BE2C (cell line): ENCODE measurements around the gene OR14J1. TPM values are rescaled to one million over a fixed set of nuclear protein-coding genes. Genes with fewer than 3 reads are reported as not detected.

ENCODE experiments used
- DNase-seq: peaks from one replicate; pipeline ENCODE4 v3.0.0-alpha.2; 2020
- H3K27me3 ChIP-seq: fragments of 250-450 bp; sonication (Bioruptor Pico); 2 replicates; pipeline ENCODE4 v1.5.1; 2020; ENCODE audit warnings: mild to moderate bottlenecking
- H3K36me3 ChIP-seq: fragments of 250-450 bp; sonication (Bioruptor Pico); 2 replicates; pipeline ENCODE4 v1.5.1; 2020; ENCODE audit warnings: mild to moderate bottlenecking
- H3K4me1 ChIP-seq: fragments of 250-450 bp; sonication (Bioruptor Pico); 2 replicates; pipeline ENCODE4 v1.5.1; 2020
- H3K4me3 ChIP-seq: 2 replicates; pipeline ENCODE4 v1.5.1; 2011; ENCODE audit warnings: low read depth, low read length
- H3K9me3 ChIP-seq: fragments of 250-450 bp; sonication (Bioruptor Pico); 2 replicates; pipeline ENCODE4 v1.5.1; 2020
- polyA plus RNA-seq: library from polyadenylated mRNA; unstranded; fragments of >200 nt; gene quantifications from one replicate; pipeline ENCODE4 v1.2.1, GENCODE V29; 2012; ENCODE audit warnings: low read depth, missing spikeins; ENCODE audit not compliant: insufficient read length, insufficient read depth
- TF ChIP-seq, protein P1 (sequence below): IDR thresholded peaks from 2 replicates; pipeline ENCODE4 v1.5.1; 2012; ENCODE audit warnings: mild to moderate bottlenecking, low read depth, low read length

The OR14J1 gene, protein sequence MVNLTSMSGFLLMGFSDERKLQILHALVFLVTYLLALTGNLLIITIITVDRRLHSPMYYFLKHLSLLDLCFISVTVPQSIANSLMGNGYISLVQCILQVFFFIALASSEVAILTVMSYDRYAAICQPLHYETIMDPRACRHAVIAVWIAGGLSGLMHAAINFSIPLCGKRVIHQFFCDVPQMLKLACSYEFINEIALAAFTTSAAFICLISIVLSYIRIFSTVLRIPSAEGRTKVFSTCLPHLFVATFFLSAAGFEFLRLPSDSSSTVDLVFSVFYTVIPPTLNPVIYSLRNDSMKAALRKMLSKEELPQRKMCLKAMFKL
- polyA plus RNA-seq = not detected

DNA sequence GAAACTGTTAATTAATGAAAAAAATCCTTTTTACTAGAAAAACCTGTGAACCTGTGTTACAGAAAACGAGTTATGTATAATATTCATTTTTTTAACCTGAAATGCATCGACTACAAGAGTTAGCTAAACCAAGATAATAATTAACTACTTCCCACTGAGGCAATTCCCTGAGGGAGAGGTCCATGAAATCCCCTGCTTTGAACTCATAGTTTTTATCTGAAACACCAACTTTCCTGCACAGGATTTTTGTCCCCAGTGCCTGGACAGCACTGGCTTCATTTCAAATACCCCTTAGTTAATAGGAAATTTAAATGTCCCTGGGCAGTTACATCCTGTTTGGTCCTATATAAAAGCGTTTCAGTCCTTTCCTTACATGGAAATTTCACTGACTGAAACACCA, at the start of gene OR14J1:
TSS of gene OR14J1 (plus strand) at position 386 of the 400 bp plus-strand sequence. CDS start 4,989 bp downstream, outside the sequence.
- Histone ChIP-seq H3K27me3 (no peaks in the 10 kb centered on the region), H3K4me1 (no peaks in the 10 kb centered on the region), H3K9me3 (no peaks in the 10 kb centered on the region), H3K4me3 (no peak within 1 kb of the TSS), H3K36me3 (no peaks in the 10 kb centered on the region)
- TF ChIP-seq, protein P1, sequence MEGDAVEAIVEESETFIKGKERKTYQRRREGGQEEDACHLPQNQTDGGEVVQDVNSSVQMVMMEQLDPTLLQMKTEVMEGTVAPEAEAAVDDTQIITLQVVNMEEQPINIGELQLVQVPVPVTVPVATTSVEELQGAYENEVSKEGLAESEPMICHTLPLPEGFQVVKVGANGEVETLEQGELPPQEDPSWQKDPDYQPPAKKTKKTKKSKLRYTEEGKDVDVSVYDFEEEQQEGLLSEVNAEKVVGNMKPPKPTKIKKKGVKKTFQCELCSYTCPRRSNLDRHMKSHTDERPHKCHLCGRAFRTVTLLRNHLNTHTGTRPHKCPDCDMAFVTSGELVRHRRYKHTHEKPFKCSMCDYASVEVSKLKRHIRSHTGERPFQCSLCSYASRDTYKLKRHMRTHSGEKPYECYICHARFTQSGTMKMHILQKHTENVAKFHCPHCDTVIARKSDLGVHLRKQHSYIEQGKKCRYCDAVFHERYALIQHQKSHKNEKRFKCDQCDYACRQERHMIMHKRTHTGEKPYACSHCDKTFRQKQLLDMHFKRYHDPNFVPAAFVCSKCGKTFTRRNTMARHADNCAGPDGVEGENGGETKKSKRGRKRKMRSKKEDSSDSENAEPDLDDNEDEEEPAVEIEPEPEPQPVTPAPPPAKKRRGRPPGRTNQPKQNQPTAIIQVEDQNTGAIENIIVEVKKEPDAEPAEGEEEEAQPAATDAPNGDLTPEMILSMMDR = no peak
- no peak for DNase-seq

DNA sequence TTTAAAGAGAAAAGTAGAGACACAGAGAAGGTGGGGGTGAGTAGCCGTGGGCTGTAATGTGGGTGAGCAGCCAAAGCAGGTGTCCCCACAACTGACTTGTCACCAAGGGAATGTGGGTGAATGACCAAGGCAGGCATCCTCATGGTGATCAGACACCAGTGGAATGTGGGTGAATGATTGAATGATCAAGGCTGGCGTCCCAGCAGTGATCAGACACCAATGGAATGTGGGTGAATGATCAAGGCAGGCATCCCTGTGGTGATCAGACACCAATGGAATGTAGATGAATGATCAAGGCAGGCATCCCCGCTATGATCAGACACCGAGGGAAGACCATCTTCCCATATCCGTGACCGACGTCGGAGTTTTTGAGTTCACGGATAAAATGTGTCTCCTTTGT, 49.8 kb upstream of the OR14J1 start:
- Histone ChIP-seq H3K4me1 (no peaks in the 10 kb centered on the region), H3K9me3 (no peaks in the 10 kb centered on the region), H3K4me3 (no peak overlapping the region), H3K27me3 (no peaks in the 10 kb centered on the region), H3K36me3 (no peaks in the 10 kb centered on the region)
- TF ChIP-seq, protein P1 = no peak
- DNase-seq = no peak

DNA sequence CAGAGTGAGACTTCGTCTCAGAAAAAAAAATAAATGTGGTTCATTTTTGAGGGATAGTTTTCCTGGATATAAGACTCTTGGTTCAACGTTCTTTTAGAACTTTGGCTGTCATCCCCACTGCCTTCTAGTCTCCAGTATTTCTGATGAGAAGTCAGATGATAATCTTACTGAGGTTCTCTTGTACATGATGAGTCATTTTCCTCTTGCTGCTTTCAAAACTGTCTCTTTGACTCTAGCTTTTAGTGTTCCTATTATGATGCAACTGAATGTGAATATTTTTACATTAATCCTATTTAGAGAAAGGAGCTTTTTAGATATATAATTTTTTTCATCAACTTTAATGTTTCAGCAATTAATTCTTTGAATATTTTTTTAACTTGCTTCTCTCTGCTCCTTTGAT, 46.0 kb upstream of the OR14J1 start:
- Histone ChIP-seq H3K9me3 (no peaks in the 10 kb centered on the region), H3K27me3 (no peaks in the 10 kb centered on the region), H3K4me3 (no peak overlapping the region), H3K36me3 (no peaks in the 10 kb centered on the region), H3K4me1 (no peaks in the 10 kb centered on the region)
- no peak for DNase-seq
- TF ChIP-seq, protein P1 = no peak

DNA sequence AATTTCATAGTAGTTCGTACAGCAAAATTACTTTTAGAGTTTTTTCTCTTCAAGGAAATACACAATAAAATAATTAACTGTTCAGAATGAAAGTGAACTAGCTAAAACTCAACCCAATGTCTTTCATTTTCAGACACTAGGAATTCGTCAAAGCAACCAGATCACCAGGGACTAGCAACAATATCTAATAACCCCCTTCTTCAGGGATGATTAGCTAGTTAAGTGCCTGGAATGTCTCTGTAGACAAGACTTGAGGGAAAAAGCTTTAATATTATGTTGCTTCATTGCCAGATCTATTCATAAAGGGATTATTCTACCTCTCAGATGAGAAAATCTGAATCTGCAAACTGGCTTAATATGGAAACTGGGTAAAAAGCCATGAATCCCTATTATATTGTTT, 41.8 kb upstream of the OR14J1 start:
- no peaks in the 10 kb centered on the region for H3K4me1 ChIP-seq
- DNase-seq = no peak
- TF ChIP-seq, protein P1 = no peak
- H3K36me3 ChIP-seq = no peaks in the 10 kb centered on the region
- H3K27me3 ChIP-seq = no peaks in the 10 kb centered on the region
- no peak overlapping the region for H3K4me3 ChIP-seq
- no peaks in the 10 kb centered on the region for H3K9me3 ChIP-seq

DNA sequence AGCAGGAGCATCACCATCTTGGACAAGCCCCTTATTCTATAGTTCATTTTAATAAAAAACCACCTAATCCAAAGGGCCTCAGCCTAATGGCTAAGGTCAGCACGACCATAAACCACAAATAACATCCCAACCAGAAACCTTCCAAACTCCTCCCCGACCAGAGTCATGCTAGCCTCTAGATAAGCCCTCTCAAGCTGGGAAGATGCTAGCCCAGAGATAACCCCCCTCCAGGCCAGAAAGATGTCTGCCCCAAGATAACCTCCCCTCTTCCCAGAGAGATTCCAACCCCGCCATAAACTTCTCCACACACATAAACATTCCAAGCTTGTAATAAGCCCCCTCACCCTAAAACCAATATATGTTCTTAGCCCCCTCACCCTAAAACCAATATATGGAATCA, 38.5 kb upstream of the OR14J1 start:
- no peaks in the 10 kb centered on the region for H3K4me1 ChIP-seq
- no peak for DNase-seq
- no peaks in the 10 kb centered on the region for H3K36me3 ChIP-seq
- no peaks in the 10 kb centered on the region for H3K27me3 ChIP-seq
- no peaks in the 10 kb centered on the region for H3K9me3 ChIP-seq
- TF ChIP-seq, protein P1 = no peak
- no peak overlapping the region for H3K4me3 ChIP-seq

DNA sequence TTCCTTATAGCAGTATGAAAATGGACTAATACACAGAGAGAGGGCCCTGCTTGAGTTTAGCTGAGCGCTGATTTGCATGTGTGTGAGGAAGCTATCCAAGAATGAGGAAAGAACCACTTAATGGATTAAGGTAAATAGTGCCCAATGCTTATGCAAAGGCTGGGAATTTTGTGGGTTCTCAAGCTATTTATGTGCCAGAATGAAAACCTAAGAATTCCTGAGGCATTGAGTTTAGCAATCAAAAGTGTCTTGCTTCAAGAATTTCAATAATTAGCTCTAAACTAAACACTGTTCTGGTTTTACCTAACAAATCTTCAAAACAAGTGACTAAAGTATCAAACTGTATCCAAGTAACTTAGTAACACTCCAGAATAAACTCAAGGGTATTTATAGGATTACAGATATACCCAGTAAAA, 7.0 kb upstream of the OR14J1 start:
- H3K4me1 ChIP-seq = no peaks in the 10 kb centered on the region
- no peak overlapping the region for H3K4me3 ChIP-seq
- no peaks in the 10 kb centered on the region for H3K36me3 ChIP-seq
- TF ChIP-seq, protein P1 = no peak
- DNase-seq = no peak
- no peaks in the 10 kb centered on the region for H3K27me3 ChIP-seq
- no peaks in the 10 kb centered on the region for H3K9me3 ChIP-seq
